H9 (cell line): ENCODE results near the gene PFKFB2. TPM values are rescaled to one million over a fixed set of nuclear protein-coding genes. Genes with fewer than 3 reads are reported as not detected.

Source experiments
- DNase-seq: peaks from one replicate; pipeline ENCODE4 v3.0.0-alpha.2; 2017
- H2AFZ ChIP-seq: one replicate; pipeline ENCODE4 v1.6.1; 2013; ENCODE audit warnings: mild to moderate bottlenecking, low read length, control low read depth, moderate library complexity
- H2AK5ac ChIP-seq: 2 replicates; pipeline ENCODE4 v1.6.1; 2013; ENCODE audit warnings: low read length, control low read depth, mixed read lengths; ENCODE audit not compliant: insufficient read length
- H2BK120ac ChIP-seq: one replicate; pipeline ENCODE4 v1.6.1; 2013; ENCODE audit warnings: low read depth, mild to moderate bottlenecking, low read length, control low read depth, inconsistent platforms; ENCODE audit not compliant: poor library complexity, severe bottlenecking
- H2BK12ac ChIP-seq: 2 replicates; pipeline ENCODE4 v1.6.1; 2013; ENCODE audit warnings: low read length, control low read depth, mixed read lengths, low read depth; ENCODE audit not compliant: insufficient read length
- H2BK15ac ChIP-seq: 2 replicates; pipeline ENCODE4 v1.6.1; 2013; ENCODE audit warnings: low read depth, low read length, control low read depth
- H2BK20ac ChIP-seq: one replicate; pipeline ENCODE4 v1.6.1; 2013; ENCODE audit warnings: low read depth, mild to moderate bottlenecking, low read length, control low read depth, inconsistent platforms; ENCODE audit not compliant: poor library complexity, severe bottlenecking
- H2BK5ac ChIP-seq: 2 replicates; pipeline ENCODE4 v1.6.1; 2013; ENCODE audit warnings: low read length, control low read depth, mixed read lengths; ENCODE audit not compliant: insufficient read length
- H3K14ac ChIP-seq: 2 replicates; pipeline ENCODE4 v1.6.1; 2013; ENCODE audit warnings: low read length, control low read depth; ENCODE audit not compliant: insufficient read depth
- H3K18ac ChIP-seq: 2 replicates; pipeline ENCODE4 v1.6.1; 2013; ENCODE audit warnings: low read depth, mild to moderate bottlenecking, mixed read lengths, low read length, control low read depth; ENCODE audit not compliant: insufficient read length
- H3K23ac ChIP-seq: 2 replicates; pipeline ENCODE4 v1.6.1; 2013; ENCODE audit warnings: low read length, control low read depth, mixed read lengths, low read depth; ENCODE audit not compliant: insufficient read length
- H3K23me2 ChIP-seq: 2 replicates; pipeline ENCODE4 v1.6.1; 2013; ENCODE audit warnings: low read depth, mild to moderate bottlenecking, mixed read lengths, low read length, control low read depth; ENCODE audit not compliant: insufficient read length, poor library complexity, severe bottlenecking
- H3K27ac ChIP-seq: 2 replicates; pipeline ENCODE4 v1.5.1; 2013; ENCODE audit warnings: low read length, control low read depth, mixed read lengths, low read depth; ENCODE audit not compliant: insufficient read length
- H3K27me3 ChIP-seq: 2 replicates; pipeline ENCODE4 v1.6.1; 2013; ENCODE audit warnings: low read length, control low read depth, inconsistent platforms; ENCODE audit not compliant: insufficient read depth
- H3K4ac ChIP-seq: 2 replicates; pipeline ENCODE4 v1.6.1; 2013; ENCODE audit warnings: low read depth, mild to moderate bottlenecking, control low read depth, inconsistent platforms, low read length, moderate library complexity
- H3K4me1 ChIP-seq: 2 replicates; pipeline ENCODE4 v1.6.1; 2013; ENCODE audit warnings: low read length, control low read depth, inconsistent platforms; ENCODE audit not compliant: insufficient read depth
- H3K4me2 ChIP-seq: 2 replicates; pipeline ENCODE4 v1.6.1; 2013; ENCODE audit warnings: low read length, control low read depth, mixed read lengths; ENCODE audit not compliant: insufficient read length, insufficient read depth
- H3K56ac ChIP-seq: 2 replicates; pipeline ENCODE4 v1.6.1; 2013; ENCODE audit warnings: low read depth, mild to moderate bottlenecking, mixed read lengths, low read length, control low read depth; ENCODE audit not compliant: insufficient read length
- H3K79me1 ChIP-seq: 2 replicates; pipeline ENCODE4 v1.6.1; 2013; ENCODE audit warnings: low read depth, mild to moderate bottlenecking, moderate library complexity, low read length, control low read depth, inconsistent platforms; ENCODE audit not compliant: insufficient read depth, poor library complexity, severe bottlenecking
- H3K79me2 ChIP-seq: 2 replicates; pipeline ENCODE4 v1.6.1; 2013; ENCODE audit warnings: low read length, control low read depth, inconsistent platforms; ENCODE audit not compliant: insufficient read depth
- H3K9ac ChIP-seq: 2 replicates; pipeline ENCODE4 v1.6.1; 2013; ENCODE audit warnings: low read length, control low read depth, mixed read lengths; ENCODE audit not compliant: insufficient read length; ENCODE audit errors: extremely low read depth
- H3K9me3 ChIP-seq: one replicate; pipeline ENCODE4 v1.6.1; 2013; ENCODE audit warnings: low read depth, low read length, inconsistent platforms; ENCODE audit not compliant: control insufficient read depth
- H3T11ph ChIP-seq: one replicate; pipeline ENCODE4 v1.6.1; 2013; ENCODE audit warnings: mild to moderate bottlenecking, low read length, control low read depth, inconsistent platforms
- H4K20me1 ChIP-seq: one replicate; pipeline ENCODE4 v1.6.1; 2013; ENCODE audit not compliant: control insufficient read depth, insufficient read length, insufficient read depth
- H4K5ac ChIP-seq: 2 replicates; pipeline ENCODE4 v1.6.1; 2013; ENCODE audit warnings: low read depth, mild to moderate bottlenecking, mixed read lengths, low read length, control low read depth; ENCODE audit not compliant: insufficient read length
- H4K8ac ChIP-seq: replicated peaks from 2 replicates; pipeline ENCODE4 v1.6.1; 2013; ENCODE audit warnings: low read length, control low read depth, mixed read lengths, low read depth; ENCODE audit not compliant: insufficient read length
- H4K91ac ChIP-seq: 2 replicates; pipeline ENCODE4 v1.6.1; 2013; ENCODE audit warnings: low read depth, mild to moderate bottlenecking, moderate library complexity, mixed read lengths, low read length, control low read depth; ENCODE audit not compliant: insufficient read length
- H3K27ac Mint-ChIP-seq, 3 experiments: 2 replicates in 2 of 3; 3 replicates in 1 of 3; pipeline ENCODE4 v1.8.0; 2020 to 2021; ENCODE audit warnings: mixed read lengths in 3 of 3, mild to moderate bottlenecking in 1 of 3, moderate library complexity in 1 of 3
- H3K27me3 Mint-ChIP-seq: 2 replicates; pipeline ENCODE4 v1.8.0; 2021; ENCODE audit warnings: low read depth, mild to moderate bottlenecking, moderate library complexity, mixed read lengths
- H3K36me3 Mint-ChIP-seq, 3 experiments: 2 replicates in 2 of 3; 3 replicates in 1 of 3; pipeline ENCODE4 v1.8.0; 2020 to 2021; ENCODE audit warnings: low read depth in 3 of 3, mixed read lengths in 3 of 3; ENCODE audit not compliant: insufficient read depth in 1 of 3
- H3K4me1 Mint-ChIP-seq, 2 experiments: 2 replicates each; pipeline ENCODE4 v1.8.0; 2020; ENCODE audit warnings: mixed read lengths in 2 of 2
- H3K4me3 Mint-ChIP-seq, 2 experiments: 2 replicates in 1 of 2; 3 replicates in 1 of 2; pipeline ENCODE4 v1.8.0; 2020 to 2021; ENCODE audit warnings: mild to moderate bottlenecking in 2 of 2, mixed read lengths in 2 of 2, moderate library complexity in 1 of 2
- H3K9me3 Mint-ChIP-seq, 2 experiments: 2 replicates in 1 of 2; 3 replicates in 1 of 2; pipeline ENCODE4 v1.8.0; 2020; ENCODE audit warnings: mild to moderate bottlenecking in 2 of 2, mixed read lengths in 2 of 2, moderate library complexity in 1 of 2
- WGBS: extraction: QIAGEN DNeasy Blood & Tissue Kit; methylation state at CpG from one replicate; pipeline ENCODE4 v1.1.7; 2013; ENCODE audit warnings: missing lambda C conversion rate, low lambda C conversion rate, mixed read lengths; ENCODE audit not compliant: insufficient read length; ENCODE audit errors: extremely low coverage; 5-methylcytosine and 5-hydroxymethylcytosine counted together
- total RNA-seq: library from RNA; stranded (reverse); gene quantifications from 2 replicates; pipeline ENCODE4 v1.2.1, GENCODE V29; 2021
- TF ChIP-seq, protein P1 (sequence below): fragments of 200-600 bp; sonication (generic); conservative IDR thresholded peaks from 3 replicates; pipeline ENCODE4 v1.8.0; 2021; ENCODE audit warnings: antibody characterized with exemption, mild to moderate bottlenecking

PFKFB2 gene
- total RNA-seq, 1 experiment from 2014 or later = 14.6 TPM

DNA sequence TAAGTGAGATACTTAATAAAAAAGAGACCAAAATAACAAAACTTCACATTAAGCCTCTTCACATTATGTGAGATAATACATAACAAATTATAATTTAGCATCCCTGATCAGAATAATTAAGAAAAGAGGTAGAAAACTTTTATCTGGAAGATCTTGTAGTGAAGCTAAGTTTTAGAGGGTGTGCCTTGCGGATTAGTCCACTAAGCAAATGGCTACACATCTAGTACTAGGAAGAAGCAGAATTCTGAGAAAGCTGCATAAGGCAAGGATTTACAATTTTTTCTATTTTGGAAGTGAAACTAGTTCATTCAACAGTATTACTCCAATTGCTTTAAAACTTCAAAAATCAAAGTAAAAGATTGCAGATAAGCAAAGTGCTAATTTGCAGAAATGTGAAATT is 5.6 kb upstream of the PFKFB2 start:
- TF ChIP-seq, protein P1, sequence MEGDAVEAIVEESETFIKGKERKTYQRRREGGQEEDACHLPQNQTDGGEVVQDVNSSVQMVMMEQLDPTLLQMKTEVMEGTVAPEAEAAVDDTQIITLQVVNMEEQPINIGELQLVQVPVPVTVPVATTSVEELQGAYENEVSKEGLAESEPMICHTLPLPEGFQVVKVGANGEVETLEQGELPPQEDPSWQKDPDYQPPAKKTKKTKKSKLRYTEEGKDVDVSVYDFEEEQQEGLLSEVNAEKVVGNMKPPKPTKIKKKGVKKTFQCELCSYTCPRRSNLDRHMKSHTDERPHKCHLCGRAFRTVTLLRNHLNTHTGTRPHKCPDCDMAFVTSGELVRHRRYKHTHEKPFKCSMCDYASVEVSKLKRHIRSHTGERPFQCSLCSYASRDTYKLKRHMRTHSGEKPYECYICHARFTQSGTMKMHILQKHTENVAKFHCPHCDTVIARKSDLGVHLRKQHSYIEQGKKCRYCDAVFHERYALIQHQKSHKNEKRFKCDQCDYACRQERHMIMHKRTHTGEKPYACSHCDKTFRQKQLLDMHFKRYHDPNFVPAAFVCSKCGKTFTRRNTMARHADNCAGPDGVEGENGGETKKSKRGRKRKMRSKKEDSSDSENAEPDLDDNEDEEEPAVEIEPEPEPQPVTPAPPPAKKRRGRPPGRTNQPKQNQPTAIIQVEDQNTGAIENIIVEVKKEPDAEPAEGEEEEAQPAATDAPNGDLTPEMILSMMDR = no peak

More for the DNA sequence above, 5.6 kb upstream of the PFKFB2 start:
- H3K18ac ChIP-seq = no peak overlapping the region
- no peak overlapping the region for H3K4me2 ChIP-seq
- H2BK20ac ChIP-seq = no peak overlapping the region
- H4K8ac ChIP-seq = no peak overlapping the region
- Mint-ChIP-seq H3K36me3 (peaks cover 13 to 28% (median 20%) of the 10 kb centered on the region in 3 experiments), H3K4me1 (peaks cover 40 to 42% of the 10 kb centered on the region in 2 experiments), H3K27ac (peak overlapping the region in 1 of 3 experiments; percentile 44; a peak in 1 of 7 replicates), H3K27me3 (no peaks in the 10 kb centered on the region), H3K9me3 (peaks cover 0 to under 1% of the 10 kb centered on the region in 2 experiments; a peak in 2 of 5 replicates), H3K4me3 (peak overlapping the region in 1 of 2 experiments; percentile 28; a peak in 1 of 5 replicates)
- H2AFZ ChIP-seq = no peak overlapping the region
- no peak for DNase-seq
- no peak overlapping the region for H3K4ac ChIP-seq
- H4K20me1 ChIP-seq = no peaks in the 10 kb centered on the region
- no peak overlapping the region for H3K14ac ChIP-seq
- H3K23ac ChIP-seq = no peak overlapping the region
- H3K9ac ChIP-seq = no peak overlapping the region
- H3K27me3 ChIP-seq = no peaks in the 10 kb centered on the region
- H2BK12ac ChIP-seq = no peak overlapping the region
- no peak overlapping the region for H2AK5ac ChIP-seq
- no peak overlapping the region for H2BK15ac ChIP-seq
- H3K56ac ChIP-seq = no peak overlapping the region
- no peak overlapping the region for H4K5ac ChIP-seq
- WGBS = no CpG with 5 or more reads among the region's 1 CpG
- H3K4me1 ChIP-seq = peaks cover 3% of the 10 kb centered on the region; the same call in 1 of the 2 replicates
- no peak overlapping the region for H3T11ph ChIP-seq
- H3K27ac ChIP-seq = no peak overlapping the region
- no peak overlapping the region for H4K91ac ChIP-seq
- H2BK120ac ChIP-seq = no peak overlapping the region
- no peaks in the 10 kb centered on the region for H3K9me3 ChIP-seq
- H3K79me2 ChIP-seq = peaks cover 10% of the 10 kb centered on the region; the same call in 1 of the 2 replicates
- no peak overlapping the region for H2BK5ac ChIP-seq
- H3K79me1 ChIP-seq = no peaks in the 10 kb centered on the region
- peaks cover 7% of the 10 kb centered on the region for H3K23me2 ChIP-seq
